GM18526 (cell line): ENCODE results near the gene SESN3.

Source experiments
- POLR2A ChIP-seq: IDR thresholded peaks from 3 replicates; pipeline ENCODE4 v1.6.1; 2011; ENCODE audit not compliant: insufficient read length; ENCODE audit errors: extremely low read depth

Gene SESN3

GRCh38 chr11:95128602-95129001, 102.4 kb downstream of the SESN3 start:
- no peak for TF ChIP-seq POLR2A

DNA sequence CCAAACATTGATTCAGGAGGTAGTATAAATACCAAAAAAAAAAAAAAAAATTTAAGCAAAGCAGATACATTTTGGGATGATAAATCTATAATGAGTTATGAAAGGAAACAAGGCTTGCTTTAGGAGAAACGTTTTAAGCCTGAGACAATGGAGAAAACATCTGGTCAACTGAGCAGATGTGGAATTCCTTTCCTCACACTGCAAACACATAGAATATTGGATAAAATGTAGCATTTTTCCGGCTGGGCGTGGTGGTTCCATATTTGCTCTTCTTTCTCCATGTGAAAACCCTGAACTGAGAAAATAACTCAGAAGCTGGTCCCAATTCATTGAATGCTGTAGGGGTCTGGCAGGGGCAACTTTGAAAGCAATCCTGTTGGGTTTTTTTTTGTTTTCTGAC, 107.4 kb downstream of the SESN3 start:
- no peak for TF ChIP-seq POLR2A

GRCh38 chr11:95121698-95122097, 109.3 kb downstream of the SESN3 start:
- no peak for TF ChIP-seq POLR2A

- no peak for TF ChIP-seq POLR2A
Observed at GRCh38 chr11:95119361-95120060, 111.5 kb downstream of the SESN3 start.

- TF ChIP-seq POLR2A: no peak
Observed at GRCh38 chr11:95115597-95115996, 115.4 kb downstream of the SESN3 start.
